Aorta (tissue), 5 donors: ENCODE measurements around the gene ARSB. TPM values are rescaled to one million over a fixed set of nuclear protein-coding genes. Genes with fewer than 3 reads are reported as not detected.

Source experiments
- ATAC-seq: fragments of 200-7000 bp; cut with Tn5 transposase; one replicate; pipeline ENCODE4 v1.9.1; 2022; ENCODE audit warnings: moderate library complexity; ENCODE audit not compliant: low FRiP score
- DNase-seq, 2 donors: peaks; one replicate each; pipeline ENCODE4 v3.0.0-alpha.2; 2020
- H3K27ac ChIP-seq, 2 donors: one replicate each; pipeline ENCODE4 v1.5.1; 2013; ENCODE audit warnings: low read length in 2 of 2, mild to moderate bottlenecking in 2 of 2, moderate library complexity in 2 of 2, control low read depth in 1 of 2, inconsistent platforms in 1 of 2, low read depth in 1 of 2
- H3K27me3 ChIP-seq, 2 donors: one replicate each; pipeline ENCODE4 v1.6.1; 2013; ENCODE audit warnings: control low read depth in 1 of 2, low read length in 1 of 2, mild to moderate bottlenecking in 1 of 2, moderate library complexity in 1 of 2; ENCODE audit not compliant: insufficient read depth in 2 of 2, control insufficient read depth in 1 of 2
- H3K36me3 ChIP-seq, 2 donors: one replicate each; pipeline ENCODE4 v1.6.1; 2013; ENCODE audit warnings: control low read depth in 1 of 2, low read length in 1 of 2, mild to moderate bottlenecking in 1 of 2; ENCODE audit not compliant: insufficient read depth in 2 of 2, control insufficient read depth in 1 of 2
- H3K4me1 ChIP-seq, 2 donors: one replicate each; pipeline ENCODE4 v1.6.1; 2013; ENCODE audit warnings: low read length in 2 of 2, control low read depth in 1 of 2, mild to moderate bottlenecking in 1 of 2, moderate library complexity in 1 of 2; ENCODE audit not compliant: insufficient read depth in 2 of 2, control insufficient read depth in 1 of 2
- H3K4me3 ChIP-seq, 2 donors: one replicate each; pipeline ENCODE4 v1.5.1; 2013; ENCODE audit warnings: low read length in 2 of 2, control low read depth in 1 of 2, mild to moderate bottlenecking in 1 of 2
- H3K9me3 ChIP-seq: one replicate; pipeline ENCODE4 v1.6.1; 2013; ENCODE audit warnings: mild to moderate bottlenecking, low read length; ENCODE audit not compliant: control insufficient read depth
- WGBS, 2 donors: extraction: QIAGEN DNeasy Blood & Tissue Kit; methylation state at CpG; one replicate each; pipeline ENCODE4 v1.1.7; 2013; 5-methylcytosine and 5-hydroxymethylcytosine counted together
- intact Hi-C, 2 donors: fragments of 100-400 bp; cut with DNase I; formaldehyde crosslinking; loops; one replicate each; pipeline versions ENCODE4 v1.14.2 to v1.15.0; 2022
- polyA plus RNA-seq, 2 donors: library from polyadenylated mRNA; stranded (reverse); fragments of 200-250 nt; gene quantifications; one replicate each; pipeline ENCODE4 v1.2.3, GENCODE V29; 2013
- total RNA-seq, 2 donors: library from RNA; stranded (reverse); fragmentation: NEBNext Ultra II Directional; extraction: Animal tissue kit (Norgen Biotek cat#: 25700); gene quantifications; one replicate each; pipeline ENCODE4 v1.2.1, GENCODE V29; 2021
- donor health status: healthy with polysubstance abuse.
- donor health status: Bipolar disorder and iron deficiency.
- donor health status: DM: no; HTN: no; CAD: no.
- donor health status: DM: no; HTN: no; CAD: no.
- donor health status: DM: yes; HTN: yes; CAD: no.

Gene ARSB
- total and polyA plus RNA-seq, 4 donors = 3.5 to 17.2 (median 12.0) TPM

DNA sequence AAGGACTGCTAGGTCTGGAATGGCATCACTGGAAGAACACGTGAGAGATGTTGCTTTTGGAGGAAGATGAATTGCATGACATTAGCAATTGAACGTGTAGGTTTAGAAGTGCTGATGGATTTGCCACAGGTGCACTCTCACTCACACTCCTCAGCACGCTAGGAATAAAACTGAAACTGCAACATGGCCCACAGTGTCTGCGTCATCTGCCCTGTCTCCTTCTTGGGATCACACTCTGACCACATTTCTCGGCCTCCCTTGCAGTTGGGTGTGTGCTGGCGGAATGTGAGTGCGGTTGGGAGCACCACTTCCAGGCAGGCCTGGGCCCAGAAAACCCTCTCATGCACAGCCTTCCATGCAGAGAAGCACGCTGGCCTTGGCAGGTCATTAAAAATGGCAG is 183.7 kb downstream of the ARSB start:
- ATAC-seq = no peak
- no peak for DNase-seq
- no peak overlapping the region for H3K27ac ChIP-seq
- no peak overlapping the region for H3K4me3 ChIP-seq
- H3K9me3 ChIP-seq = no peaks in the 10 kb centered on the region
- WGBS, 2 donors = 95 to 96% methylated on average over 8 of the region's 8 CpGs
- no peaks in the 10 kb centered on the region for H3K4me1 ChIP-seq
- intact Hi-C loops = no loop called here
- H3K27me3 ChIP-seq = no peaks in the 10 kb centered on the region
- no peaks in the 10 kb centered on the region for H3K36me3 ChIP-seq

DNA sequence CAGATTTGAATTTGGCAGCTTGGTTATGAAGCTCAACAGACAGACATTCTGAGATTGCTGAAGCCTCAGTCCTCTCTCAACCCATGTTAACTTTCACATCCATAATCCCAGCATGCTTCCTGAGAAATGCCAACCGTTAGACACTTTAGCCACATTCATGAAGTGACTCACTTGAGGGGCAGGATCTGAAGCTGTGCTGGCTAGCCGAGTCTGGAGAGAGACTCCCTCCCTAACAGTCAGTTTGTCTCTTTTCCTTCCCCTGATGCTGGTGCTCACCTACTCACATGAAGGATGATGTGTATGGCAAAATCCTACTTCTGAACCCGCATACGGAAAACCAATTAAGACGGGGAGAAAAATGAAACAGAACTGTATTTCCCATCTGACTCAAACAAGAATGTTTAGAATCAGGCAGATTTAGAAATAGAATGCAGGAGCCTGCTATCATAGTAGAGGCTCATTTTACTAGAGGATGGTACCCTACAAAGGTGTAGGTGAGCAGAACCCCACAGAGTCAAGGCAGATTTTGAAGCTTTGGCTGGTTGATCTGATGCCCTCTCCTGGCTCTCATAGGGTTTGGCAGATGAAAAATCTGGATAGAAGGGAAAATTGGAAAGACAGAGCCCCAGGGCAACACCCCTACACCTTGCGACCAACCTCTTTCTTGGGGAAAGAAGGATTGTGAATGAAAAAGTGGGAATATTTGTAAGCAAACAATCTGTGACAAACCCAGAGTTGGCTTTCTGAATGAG is 185.7 kb downstream of the ARSB start:
- Histone ChIP-seq H3K27ac (no peak overlapping the region), H3K36me3 (no peaks in the 10 kb centered on the region), H3K4me3 (no peak overlapping the region), H3K4me1 (no peaks in the 10 kb centered on the region), H3K27me3 (no peaks in the 10 kb centered on the region), H3K9me3 (no peaks in the 10 kb centered on the region)
- DNase-seq = no peak
- intact Hi-C loops = no loop called here
- no peak for ATAC-seq
- 50 to 52% methylated on average over 6 of the region's 6 CpGs for WGBS, 2 donors

DNA sequence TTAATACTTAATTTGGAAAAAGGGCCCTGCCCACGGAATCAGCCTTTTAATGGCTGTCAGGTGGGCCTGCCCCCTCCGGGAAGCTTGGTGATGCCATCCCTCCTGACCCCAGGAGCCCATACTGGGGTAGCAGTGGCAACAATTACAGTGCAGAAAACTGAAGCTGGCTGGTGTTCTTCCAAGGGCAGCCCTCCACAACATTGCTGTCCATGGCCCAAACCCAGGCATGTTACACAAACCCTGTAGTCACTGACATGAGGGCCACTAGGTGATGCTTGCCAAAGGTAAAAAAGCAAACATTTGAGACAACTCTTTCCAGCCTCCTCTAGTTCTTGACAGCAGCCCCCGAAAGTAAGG is 186.5 kb downstream of the ARSB start:
- WGBS, 2 donors = 12 to 29% methylated on average over 3 of the region's 3 CpGs
- no peaks in the 10 kb centered on the region for H3K9me3 ChIP-seq
- H3K4me3 ChIP-seq = no peak overlapping the region

DNA sequence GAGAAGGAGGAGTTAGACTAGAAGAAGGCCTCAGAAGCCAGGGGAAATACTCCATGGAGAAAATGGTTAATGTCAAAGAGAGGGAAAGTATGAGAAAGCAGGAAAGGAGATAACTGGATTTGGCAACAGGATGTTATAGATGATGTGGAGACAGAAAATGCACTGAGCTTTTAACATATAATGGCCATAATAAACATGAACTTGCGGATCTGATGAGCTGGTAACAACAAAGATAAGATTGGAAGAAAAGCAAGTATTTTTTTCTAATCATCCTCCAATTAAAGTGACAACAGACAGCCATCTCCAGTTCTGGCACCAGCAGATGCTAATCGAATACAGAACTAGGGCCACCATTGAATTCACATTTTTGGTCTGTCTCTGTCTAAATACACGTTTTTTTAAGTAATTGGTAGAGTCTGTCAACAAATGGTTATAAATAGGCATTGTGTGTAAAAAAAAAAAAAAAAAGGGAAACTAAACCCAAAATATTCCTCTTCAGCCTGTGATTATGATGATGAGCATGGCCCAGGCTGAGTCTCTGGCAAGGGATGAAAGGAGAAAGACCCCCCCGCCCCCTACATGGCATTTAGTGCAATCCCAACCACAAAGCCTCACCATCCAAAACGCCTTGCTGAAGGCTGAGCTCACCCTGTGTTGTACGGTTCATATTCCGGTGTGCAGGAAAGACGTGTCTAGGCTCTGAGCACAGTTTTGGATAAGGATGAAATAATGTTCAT is 187.0 kb downstream of the ARSB start:
- ATAC-seq = no peak
- H3K36me3 ChIP-seq = no peaks in the 10 kb centered on the region
- no peaks in the 10 kb centered on the region for H3K9me3 ChIP-seq
- no peaks in the 10 kb centered on the region for H3K4me1 ChIP-seq
- DNase-seq = no peak
- 42 to 51% methylated on average over 8 of the region's 8 CpGs for whole genome bisulfite sequencing, 2 donors
- no peak overlapping the region for H3K4me3 ChIP-seq
- intact Hi-C loops = no loop called here
- no peaks in the 10 kb centered on the region for H3K27me3 ChIP-seq
- H3K27ac ChIP-seq = no peak overlapping the region

More for the DNA sequence above, 186.5 kb downstream of the ARSB start:
- Histone ChIP-seq H3K27ac (no peak overlapping the region), H3K27me3 (no peaks in the 10 kb centered on the region), H3K4me1 (no peaks in the 10 kb centered on the region), H3K36me3 (no peaks in the 10 kb centered on the region)
- ATAC-seq = no peak
- intact Hi-C loops = no loop called here
- no peak for DNase-seq

DNA sequence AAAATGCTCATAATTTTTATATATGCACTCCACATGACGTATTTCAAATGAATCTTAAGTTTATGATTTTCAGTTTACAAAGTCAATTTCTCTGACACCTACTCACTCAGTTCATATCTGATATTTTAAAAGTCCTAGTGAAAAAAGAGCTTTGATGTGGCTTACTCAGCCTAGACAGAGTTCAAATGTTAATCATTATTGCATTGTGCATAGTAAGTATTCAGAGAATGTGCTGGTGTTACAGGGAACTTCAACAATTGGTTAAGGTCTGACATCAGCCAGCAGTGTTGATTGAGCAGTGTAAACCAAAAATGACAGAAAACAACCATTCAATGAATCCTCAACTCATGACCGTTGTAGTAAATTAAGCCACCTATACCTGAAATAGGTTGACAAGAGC is 189.4 kb downstream of the ARSB start:
- Histone ChIP-seq H3K36me3 (no peaks in the 10 kb centered on the region), H3K4me3 (no peak overlapping the region), H3K27ac (no peak overlapping the region), H3K27me3 (no peaks in the 10 kb centered on the region), H3K9me3 (no peaks in the 10 kb centered on the region), H3K4me1 (no peaks in the 10 kb centered on the region)
- ATAC-seq (no peak), DNase-seq (no peak)
- intact Hi-C loops = no loop called here
- WGBS, 2 donors = 96 to 98% methylated on average over 2 of the region's 2 CpGs

DNA sequence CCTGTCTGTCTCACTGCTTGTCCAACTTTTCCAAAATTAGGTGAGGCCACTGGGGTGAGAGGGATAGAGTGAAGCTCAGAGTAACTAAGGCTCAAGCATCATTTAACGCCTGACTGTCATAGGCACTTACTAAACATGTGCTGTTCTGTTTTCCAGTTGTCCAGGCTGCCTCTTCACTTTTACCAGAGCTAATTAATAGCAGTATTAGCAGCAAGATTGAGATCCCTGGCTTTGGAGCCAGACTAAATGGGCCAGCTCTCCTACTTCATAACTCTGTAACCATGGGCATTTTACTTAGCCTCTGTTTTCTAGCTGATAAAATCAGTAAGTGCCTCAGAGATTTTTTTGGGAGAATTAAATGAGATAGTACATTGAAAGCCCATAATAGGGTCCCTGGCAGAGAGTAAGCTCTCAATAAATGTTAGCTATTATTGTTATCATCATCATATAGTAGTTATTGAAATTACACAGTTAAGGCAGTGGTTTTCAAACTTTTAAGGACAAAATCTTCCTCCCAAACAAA is 190.4 kb downstream of the ARSB start:
- DNase-seq (no peak), ATAC-seq (no peak)
- intact Hi-C loops = no loop called here
- Histone ChIP-seq H3K27me3 (no peaks in the 10 kb centered on the region), H3K4me1 (no peaks in the 10 kb centered on the region), H3K4me3 (no peak overlapping the region), H3K36me3 (no peaks in the 10 kb centered on the region), H3K27ac (no peak overlapping the region), H3K9me3 (no peaks in the 10 kb centered on the region)
- WGBS, 2 donors = 86 to 89% methylated on average over 1 of the region's 1 CpG

DNA sequence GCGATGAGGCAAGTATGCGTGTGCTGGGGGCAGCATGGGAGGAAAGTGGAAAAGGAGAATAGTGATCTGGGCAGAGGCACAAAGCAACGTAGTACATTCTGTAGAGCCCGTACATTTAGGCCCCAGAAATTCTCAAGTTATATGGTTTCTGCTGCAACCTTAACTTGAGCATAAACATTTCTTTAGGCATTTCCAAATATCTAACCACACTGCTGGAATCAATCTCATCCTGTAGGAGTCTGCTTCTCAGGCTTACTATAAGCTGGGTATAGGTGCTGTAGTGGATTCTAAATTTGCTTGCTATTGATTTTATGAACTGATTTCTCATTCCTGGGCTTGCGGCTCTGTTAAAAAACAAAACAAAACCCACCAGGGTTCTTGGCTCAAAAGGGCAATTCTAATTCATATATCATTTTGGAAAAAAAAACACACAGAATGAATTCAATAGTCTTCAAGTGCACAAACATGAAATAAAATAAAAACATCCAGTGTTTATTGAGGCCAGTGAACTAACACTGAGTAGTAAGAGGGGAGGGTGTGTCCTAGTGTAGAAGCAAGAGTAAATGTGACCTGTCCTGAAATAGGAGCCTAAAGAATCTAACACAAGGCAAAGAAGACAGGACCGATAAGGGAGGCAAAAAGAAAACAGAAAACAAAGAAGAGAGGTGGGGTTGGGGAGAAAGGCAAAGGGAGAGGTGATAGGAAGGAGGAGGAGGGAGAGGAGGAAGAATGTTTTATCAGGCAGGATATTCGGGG is 191.0 kb downstream of the ARSB start:
- no peaks in the 10 kb centered on the region for H3K9me3 ChIP-seq
- DNase-seq = no peak
- 70 to 78% methylated on average over 7 of the region's 7 CpGs for WGBS, 2 donors
- ATAC-seq = no peak
- H3K27me3 ChIP-seq = no peaks in the 10 kb centered on the region
- H3K27ac ChIP-seq = no peak overlapping the region
- no peaks in the 10 kb centered on the region for H3K4me1 ChIP-seq
- H3K36me3 ChIP-seq = no peaks in the 10 kb centered on the region
- intact Hi-C loops = no loop called here
- H3K4me3 ChIP-seq = no peak overlapping the region

DNA sequence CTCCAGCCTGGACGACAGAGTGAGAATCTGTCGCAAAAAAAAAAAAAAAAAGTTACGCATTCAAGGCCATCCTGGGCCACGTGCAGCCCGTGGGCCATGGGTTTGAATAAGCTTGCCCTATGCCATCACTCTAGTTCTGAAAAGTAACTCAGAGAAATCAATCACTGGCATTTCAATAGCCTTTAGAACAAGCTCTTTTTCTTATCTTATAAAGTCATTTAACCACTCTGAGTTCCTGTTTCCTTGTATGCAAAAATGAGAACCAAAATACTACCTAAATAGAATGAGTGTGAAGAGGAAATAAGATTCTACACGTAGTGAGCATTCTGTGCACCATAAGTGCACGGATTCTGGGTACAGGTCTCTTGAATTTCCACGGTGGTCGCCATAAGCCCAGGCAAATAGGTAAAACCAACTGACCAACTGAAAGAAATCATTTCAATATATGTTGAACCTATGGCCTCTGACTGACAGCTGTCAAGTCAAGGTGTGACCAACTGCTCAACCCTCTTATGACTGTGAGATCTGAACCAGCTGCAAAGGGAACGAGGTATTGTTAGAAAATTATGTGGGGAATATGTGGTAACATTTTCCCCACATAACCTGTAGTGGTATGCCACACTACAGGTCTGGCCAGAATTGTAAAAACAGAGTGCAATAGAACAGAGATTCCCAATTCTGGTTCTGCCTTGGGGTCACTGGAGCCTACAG is 192.6 kb downstream of the ARSB start:
- H3K9me3 ChIP-seq = no peaks in the 10 kb centered on the region
- no peak for DNase-seq
- no peaks in the 10 kb centered on the region for H3K27me3 ChIP-seq
- H3K4me1 ChIP-seq = no peaks in the 10 kb centered on the region
- intact Hi-C loops = no loop called here
- no peak overlapping the region for H3K4me3 ChIP-seq
- 93 to 96% methylated on average over 10 of the region's 10 CpGs for WGBS, 2 donors
- no peaks in the 10 kb centered on the region for H3K36me3 ChIP-seq
- ATAC-seq = no peak
- H3K27ac ChIP-seq = no peak overlapping the region
